ENCODE measurements around the gene SP100. TPM values are rescaled to one million over a fixed set of nuclear protein-coding genes. Genes with fewer than 3 reads are reported as not detected.

SP100 gene
- total and polyA plus RNA-seq, 2 experiments from 2014 or later: 75.8 to 108 TPM

- Histone ChIP-seq H3K27me3 (replicated peaks; ENCODE audit: insufficient read depth) (no peaks in the 10 kb centered on the region), H2AFZ (no peak overlapping the region), H3K4me2 (ENCODE audit: unreplicated experiment) (no peak overlapping the region), H3K36me3 (ENCODE audit: low read depth) (peaks cover 38% of the 10 kb centered on the region), H3K9me2 (ENCODE audit: insufficient read depth) (no peaks in the 10 kb centered on the region), H3K4me3 (no peak overlapping the region), H3F3A (ENCODE audit: insufficient read depth) (no peaks in the 10 kb centered on the region), H3K27ac (no peak overlapping the region), H3K4me1 (ENCODE audit: insufficient read depth) (no peaks in the 10 kb centered on the region), H3K79me2 (ENCODE audit: insufficient read depth) (no peaks in the 10 kb centered on the region), H3K9me3 (ENCODE audit: low read depth) (no peaks in the 10 kb centered on the region), H4K20me1 (ENCODE audit: insufficient read depth) (no peaks in the 10 kb centered on the region), H3K9ac (no peak overlapping the region)
- TF ChIP-seq EZH2phosphoT487 (IDR thresholded peaks at IDR 0.05; ENCODE audit: insufficient read depth, low read depth): no peak
- no peak for TF ChIP-seq EZH2 (IDR thresholded peaks at IDR 0.05; ENCODE audit: insufficient read depth, poor library complexity, severe bottlenecking)
- DNase-seq: no peak
- in situ Hi-C loops (cut with MboI): no loop called here
- WGBS, 2 experiments (ENCODE audit: low coverage in 1 of 2, low lambda C conversion rate in 2 of 2, missing lambda C conversion rate in 2 of 2): 69 to 74% methylated on average over 5 of the region's 5 CpGs
Observed at GRCh38 chr2:230498506-230499107, 82.6 kb downstream of the SP100 start.

- H3K79me2 ChIP-seq (ENCODE audit: insufficient read depth): no peaks in the 10 kb centered on the region
- no peaks in the 10 kb centered on the region for H3K4me1 ChIP-seq (ENCODE audit: insufficient read depth)
- no peak overlapping the region for H3K27ac ChIP-seq
- 98 to 99% methylated on average over 7 of the region's 7 CpGs for WGBS, 2 experiments (ENCODE audit: low coverage in 1 of 2, low lambda C conversion rate in 2 of 2, missing lambda C conversion rate in 2 of 2)
- H4K20me1 ChIP-seq (ENCODE audit: insufficient read depth): no peaks in the 10 kb centered on the region
- no peak for DNase-seq
- no peaks in the 10 kb centered on the region for H3K27me3 ChIP-seq (replicated peaks; ENCODE audit: insufficient read depth)
- H3F3A ChIP-seq (ENCODE audit: insufficient read depth): no peaks in the 10 kb centered on the region
- H3K9me3 ChIP-seq (ENCODE audit: low read depth): no peaks in the 10 kb centered on the region
- TF ChIP-seq EZH2 (IDR thresholded peaks at IDR 0.05; ENCODE audit: insufficient read depth, poor library complexity, severe bottlenecking): no peak
- TF ChIP-seq EZH2phosphoT487 (IDR thresholded peaks at IDR 0.05; ENCODE audit: insufficient read depth, low read depth): no peak
- in situ Hi-C loops (cut with MboI): no loop called here
- H2AFZ ChIP-seq: no peak overlapping the region
- no peaks in the 10 kb centered on the region for H3K9me2 ChIP-seq (ENCODE audit: insufficient read depth)
- no peak overlapping the region for H3K4me3 ChIP-seq
- H3K4me2 ChIP-seq (ENCODE audit: unreplicated experiment): no peak overlapping the region
- H3K36me3 ChIP-seq (ENCODE audit: low read depth): peaks cover 37% of the 10 kb centered on the region; the same call in 1 of the 2 replicates
- H3K9ac ChIP-seq: no peak overlapping the region
Observed at GRCh38 chr2:230502593-230502992, 86.6 kb downstream of the SP100 start.

GRCh38 chr2:230503798-230504197 lies 87.8 kb downstream of the SP100 start:
- Histone ChIP-seq H3K27ac (no peak overlapping the region), H3K79me2 (ENCODE audit: insufficient read depth) (no peaks in the 10 kb centered on the region), H3K9ac (no peak overlapping the region), H3K36me3 (ENCODE audit: low read depth) (peaks cover 38% of the 10 kb centered on the region; the same call in 1 of the 2 replicates), H3K9me2 (ENCODE audit: insufficient read depth) (no peaks in the 10 kb centered on the region), H4K20me1 (ENCODE audit: insufficient read depth) (no peaks in the 10 kb centered on the region), H3K4me3 (no peak overlapping the region), H3K4me1 (ENCODE audit: insufficient read depth) (no peaks in the 10 kb centered on the region), H3K27me3 (replicated peaks; ENCODE audit: insufficient read depth) (no peaks in the 10 kb centered on the region), H3K4me2 (ENCODE audit: unreplicated experiment) (no peak overlapping the region), H2AFZ (no peak overlapping the region), H3F3A (ENCODE audit: insufficient read depth) (no peaks in the 10 kb centered on the region), H3K9me3 (ENCODE audit: low read depth) (no peaks in the 10 kb centered on the region)
- in situ Hi-C loops (cut with MboI): no loop called here
- DNase-seq: no peak
- TF ChIP-seq EZH2 (IDR thresholded peaks at IDR 0.05; ENCODE audit: insufficient read depth, poor library complexity, severe bottlenecking) (no peak), EZH2phosphoT487 (IDR thresholded peaks at IDR 0.05; ENCODE audit: insufficient read depth, low read depth) (no peak)

GRCh38 chr2:230505162-230505561 lies 89.2 kb downstream of the SP100 start:
- in situ Hi-C loops (cut with MboI): no loop called here
- no peak overlapping the region for H3K27ac ChIP-seq
- no peak overlapping the region for H3K9ac ChIP-seq
- no peaks in the 10 kb centered on the region for H3K27me3 ChIP-seq (replicated peaks; ENCODE audit: insufficient read depth)
- H4K20me1 ChIP-seq (ENCODE audit: insufficient read depth): no peaks in the 10 kb centered on the region
- H2AFZ ChIP-seq: no peak overlapping the region
- H3K4me2 ChIP-seq (ENCODE audit: unreplicated experiment): no peak overlapping the region
- no peaks in the 10 kb centered on the region for H3K4me1 ChIP-seq (ENCODE audit: insufficient read depth)
- peaks cover 40% of the 10 kb centered on the region; the same call in 1 of the 2 replicates for H3K36me3 ChIP-seq (ENCODE audit: low read depth)
- no peak overlapping the region for H3K4me3 ChIP-seq
- H3K9me3 ChIP-seq (ENCODE audit: low read depth): no peaks in the 10 kb centered on the region
- no peaks in the 10 kb centered on the region for H3K79me2 ChIP-seq (ENCODE audit: insufficient read depth)
- DNase-seq: no peak
- no peaks in the 10 kb centered on the region for H3F3A ChIP-seq (ENCODE audit: insufficient read depth)
- H3K9me2 ChIP-seq (ENCODE audit: insufficient read depth): no peaks in the 10 kb centered on the region
- TF ChIP-seq EZH2 (IDR thresholded peaks at IDR 0.05; ENCODE audit: insufficient read depth, poor library complexity, severe bottlenecking): no peak
- 97 to 99% methylated on average over 2 of the region's 2 CpGs for WGBS, 2 experiments (ENCODE audit: low coverage in 1 of 2, low lambda C conversion rate in 2 of 2, missing lambda C conversion rate in 2 of 2)

Data from GM23248 (cell line).